K562 (cell line): Measurements from ENCODE around the gene RETREG1.

ENCODE experiments used
- EP300 ChIP-seq: IDR thresholded peaks from 2 replicates; pipeline ENCODE4 v1.6.1; 2012; ENCODE audit warnings: low read length, improper control_type of control experiment
- FIP1L1 ChIP-seq: fragments of 200-400 bp; formaldehyde crosslinking; IDR thresholded peaks from 2 replicates; pipeline ENCODE4 v1.6.1; 2018; ENCODE audit warnings: mild to moderate bottlenecking, low read depth, low read length; ENCODE audit not compliant: poor library complexity, severe bottlenecking
- SETDB1 ChIP-seq: IDR thresholded peaks from one replicate; pipeline ENCODE4 v1.6.1; 2012; ENCODE audit warnings: low read length, control low read depth, inconsistent platforms
- SOX6 ChIP-seq: fragments of 450-650 bp; IDR thresholded peaks from 2 replicates; pipeline ENCODE4 v1.6.1; 2014; ENCODE audit warnings: mild to moderate bottlenecking
- TF ChIP-seq, protein P1 (sequence below): fragments of 250-450 bp; sonication (Bioruptor Pico); IDR thresholded peaks from 2 replicates; pipeline ENCODE4 v1.5.0; 2021
- TF ChIP-seq, protein P2 (sequence below), 2 experiments: fragments of 450-650 bp in 1 of 2; sonication (generic) in 1 of 2; formaldehyde crosslinking in 1 of 2; IDR thresholded peaks in 1 of 2; conservative IDR thresholded peaks in 1 of 2; 2 replicates each; pipeline versions ENCODE4 v1.6.1 to v1.8.1; 2016 to 2023; ENCODE audit warnings: mild to moderate bottlenecking in 2 of 2, moderate library complexity in 2 of 2, inconsistent platforms in 1 of 2, missing genetic modification reagents in 1 of 2
- TF ChIP-seq, protein P3 (sequence below), 2 experiments: fragments of 450-650 bp in 1 of 2; sonication (generic) in 1 of 2; formaldehyde crosslinking; conservative IDR thresholded peaks; 2 replicates each; pipeline versions ENCODE4 v1.4.0 to v1.8.1; 2020 to 2022; ENCODE audit warnings: mild to moderate bottlenecking in 1 of 2, missing genetic modification reagents in 1 of 2

DNA sequence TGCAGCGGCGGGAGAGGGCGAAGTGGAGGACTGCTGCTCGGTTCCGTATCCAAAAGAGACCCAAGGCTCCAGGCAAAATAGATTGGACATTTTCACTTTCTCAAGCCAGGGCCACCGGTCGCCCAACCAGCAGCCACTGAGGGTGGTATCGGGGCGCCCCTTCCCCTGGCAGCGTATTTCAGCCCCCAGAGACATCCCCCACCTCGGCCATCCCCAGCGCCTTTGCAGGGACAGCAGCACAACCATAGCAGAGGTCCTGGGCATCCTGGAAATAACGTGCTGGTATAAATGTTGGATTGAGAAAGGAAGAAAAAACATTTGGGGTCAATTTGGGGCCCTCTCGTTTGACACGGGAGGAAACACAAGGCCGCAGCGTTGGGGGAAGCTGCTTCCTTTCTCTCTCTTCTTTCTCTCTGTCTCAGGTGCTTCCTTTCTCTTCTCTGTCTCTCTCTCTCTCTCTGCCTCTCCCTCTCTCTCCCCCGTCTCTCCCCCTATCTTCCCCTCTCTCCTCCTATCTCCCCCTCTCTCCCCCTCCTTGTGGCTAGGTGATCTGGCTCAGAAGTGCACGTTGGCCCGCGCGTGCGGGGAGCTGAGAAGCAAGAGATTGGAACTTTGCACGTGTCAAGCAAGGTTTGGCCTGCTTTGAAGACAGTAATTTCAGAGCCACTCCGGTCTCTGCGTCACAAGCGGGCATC, 624 bp upstream of the RETREG1 start:
- TF ChIP-seq, protein P1, sequence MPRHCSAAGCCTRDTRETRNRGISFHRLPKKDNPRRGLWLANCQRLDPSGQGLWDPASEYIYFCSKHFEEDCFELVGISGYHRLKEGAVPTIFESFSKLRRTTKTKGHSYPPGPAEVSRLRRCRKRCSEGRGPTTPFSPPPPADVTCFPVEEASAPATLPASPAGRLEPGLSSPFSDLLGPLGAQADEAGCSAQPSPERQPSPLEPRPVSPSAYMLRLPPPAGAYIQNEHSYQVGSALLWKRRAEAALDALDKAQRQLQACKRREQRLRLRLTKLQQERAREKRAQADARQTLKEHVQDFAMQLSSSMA (CRISPR knock-in tag): no peak
- TF ChIP-seq, protein P2, sequence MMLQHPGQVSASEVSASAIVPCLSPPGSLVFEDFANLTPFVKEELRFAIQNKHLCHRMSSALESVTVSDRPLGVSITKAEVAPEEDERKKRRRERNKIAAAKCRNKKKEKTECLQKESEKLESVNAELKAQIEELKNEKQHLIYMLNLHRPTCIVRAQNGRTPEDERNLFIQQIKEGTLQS (IDR thresholded peaks at IDR 0.05): no peak
- TF ChIP-seq, protein P2 (CRISPR knock-in tag; conservative IDR thresholded peaks at IDR 0.05): no peak
- TF ChIP-seq SETDB1: no peak
- TF ChIP-seq SOX6: no peak
- no peak for TF ChIP-seq EP300
- no peak for TF ChIP-seq FIP1L1
- TF ChIP-seq, protein P3, sequence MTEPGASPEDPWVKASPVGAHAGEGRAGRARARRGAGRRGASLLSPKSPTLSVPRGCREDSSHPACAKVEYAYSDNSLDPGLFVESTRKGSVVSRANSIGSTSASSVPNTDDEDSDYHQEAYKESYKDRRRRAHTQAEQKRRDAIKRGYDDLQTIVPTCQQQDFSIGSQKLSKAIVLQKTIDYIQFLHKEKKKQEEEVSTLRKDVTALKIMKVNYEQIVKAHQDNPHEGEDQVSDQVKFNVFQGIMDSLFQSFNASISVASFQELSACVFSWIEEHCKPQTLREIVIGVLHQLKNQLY (CRISPR knock-in tag; conservative IDR thresholded peaks at IDR 0.05): no peak
